ENCODE measurements around the gene XPNPEP3. TPM values are rescaled to one million over a fixed set of nuclear protein-coding genes. Genes with fewer than 3 reads are reported as not detected.
"Not testable (repeated sequence)": the region's sequence is repeated elsewhere in the genome, so short reads cannot be mapped to it uniquely, and the experiment has no call there.

The XPNPEP3 gene
- polyA plus RNA-seq, 4 donors, result 0.89 to 11.9 (median 2.6) TPM

DNA sequence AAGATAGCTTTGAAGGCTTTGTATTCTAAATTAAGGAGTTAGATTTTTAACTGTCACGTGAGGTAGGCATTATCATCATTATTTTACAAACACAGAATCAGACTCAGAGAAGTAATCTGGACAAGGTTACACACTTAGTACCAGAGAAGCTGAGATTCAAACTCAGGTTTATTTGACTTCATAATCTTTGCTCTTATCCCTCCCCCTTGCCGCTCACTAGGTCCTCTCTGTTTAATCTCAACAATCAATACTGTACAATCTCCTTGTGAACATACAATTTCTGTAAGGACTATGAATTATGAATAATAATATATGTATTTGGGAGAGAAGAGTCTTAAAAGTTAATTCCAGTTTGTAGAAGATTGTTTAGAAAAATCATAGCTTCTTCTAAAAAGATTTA, 10.2 kb downstream of the XPNPEP3 start:
- Histone ChIP-seq H3K27ac (ENCODE audit: low read depth in 1 of 3, low read length in 2 of 3) (no peak overlapping the region), H3K4me1 (ENCODE audit: control insufficient read depth in 3 of 3, insufficient read depth in 2 of 3, low read depth in 1 of 3, low read length in 2 of 3) (peaks cover 0 to 8% (median 2%) of the 10 kb centered on the region in 3 donors), H3K27me3 (ENCODE audit: control insufficient read depth in 3 of 3, insufficient read depth in 3 of 3, low read length in 3 of 3) (no peaks in the 10 kb centered on the region), H3K9me3 (ENCODE audit: control insufficient read depth in 2 of 2, insufficient read depth in 1 of 2, low read depth in 1 of 2, low read length in 1 of 2) (no peaks in the 10 kb centered on the region), H3K36me3 (ENCODE audit: control insufficient read depth in 3 of 3, insufficient read depth in 2 of 3, low read depth in 1 of 3, low read length in 3 of 3) (peaks cover 0 to 16% (median 4%) of the 10 kb centered on the region in 3 donors), H3K4me3 (ENCODE audit: low read depth in 1 of 3, low read length in 3 of 3) (no peak overlapping the region)
- FAIRE-seq, result no peak
- WGBS, 3 donors, result 46 to 77% (median 63%) methylated on average over 2 of the region's 2 CpGs
- DNase-seq, result no peak

DNA sequence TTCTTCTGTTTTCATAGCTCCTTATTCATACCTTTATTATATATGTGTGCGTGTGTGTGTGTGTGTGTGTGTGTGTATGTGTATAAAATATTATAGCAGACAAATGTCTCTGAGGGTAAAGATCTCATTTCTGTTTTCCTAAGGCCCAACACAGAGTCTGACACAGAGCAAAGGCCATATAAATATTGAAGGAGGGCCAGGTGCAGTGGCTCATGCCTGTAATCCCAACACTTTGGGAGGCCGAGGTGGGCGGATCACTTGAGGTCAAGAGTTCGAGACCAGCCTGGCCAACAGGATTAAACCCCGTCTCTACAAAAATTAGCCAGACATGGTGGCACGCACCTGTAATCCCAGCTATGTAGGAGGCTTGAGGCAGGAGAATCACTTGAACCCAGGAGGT, 11.4 kb downstream of the XPNPEP3 start:
- 34 to 75% (median 55%) methylated on average over 6 of the region's 6 CpGs for WGBS, 3 donors
- H3K4me1 ChIP-seq (ENCODE audit: control insufficient read depth in 3 of 3, insufficient read depth in 2 of 3, low read depth in 1 of 3, low read length in 2 of 3); FAIRE-seq; H3K27ac ChIP-seq (ENCODE audit: low read depth in 1 of 3, low read length in 2 of 3); H3K4me3 ChIP-seq (ENCODE audit: low read depth in 1 of 3, low read length in 3 of 3); DNase-seq; H3K9me3 ChIP-seq (ENCODE audit: control insufficient read depth in 2 of 2, insufficient read depth in 1 of 2, low read depth in 1 of 2, low read length in 1 of 2); H3K27me3 ChIP-seq (ENCODE audit: control insufficient read depth in 3 of 3, insufficient read depth in 3 of 3, low read length in 3 of 3): not testable (repeated sequence)
- peaks cover 0 to 19% (median 4%) of the 10 kb centered on the region in 3 donors for H3K36me3 ChIP-seq (ENCODE audit: control insufficient read depth in 3 of 3, insufficient read depth in 2 of 3, low read depth in 1 of 3, low read length in 3 of 3)

DNA sequence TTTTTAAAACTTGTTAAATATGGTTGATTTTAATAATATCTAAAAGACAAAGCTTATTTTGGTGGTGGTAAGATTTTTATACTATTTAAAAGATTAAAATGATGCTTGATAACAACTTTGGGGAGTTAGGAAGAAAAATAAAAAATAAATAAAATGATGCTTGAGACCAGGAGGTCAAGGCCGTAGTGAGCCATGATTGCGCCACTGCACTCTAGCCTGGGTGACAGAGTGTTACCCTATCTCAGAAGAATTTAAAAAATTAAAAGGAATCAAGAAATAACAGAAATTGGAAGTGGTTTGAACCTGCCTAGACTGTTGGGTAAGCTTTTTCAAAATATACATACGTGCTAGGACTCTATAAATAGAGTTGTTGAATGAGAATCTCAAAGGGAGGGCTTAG, 17.1 kb downstream of the XPNPEP3 start:
- no peak overlapping the region for H3K27ac ChIP-seq (ENCODE audit: low read depth in 1 of 3, low read length in 2 of 3)
- peaks cover 0 to 19% (median 0%) of the 10 kb centered on the region in 3 donors for H3K36me3 ChIP-seq (ENCODE audit: control insufficient read depth in 3 of 3, insufficient read depth in 2 of 3, low read depth in 1 of 3, low read length in 3 of 3)
- peaks cover 0 to 5% (median 0%) of the 10 kb centered on the region in 3 donors for H3K4me1 ChIP-seq (ENCODE audit: control insufficient read depth in 3 of 3, insufficient read depth in 2 of 3, low read depth in 1 of 3, low read length in 2 of 3)
- no peak for FAIRE-seq
- no peak for DNase-seq
- no peaks in the 10 kb centered on the region for H3K9me3 ChIP-seq (ENCODE audit: control insufficient read depth in 2 of 2, insufficient read depth in 1 of 2, low read depth in 1 of 2, low read length in 1 of 2)
- no peaks in the 10 kb centered on the region for H3K27me3 ChIP-seq (ENCODE audit: control insufficient read depth in 3 of 3, insufficient read depth in 3 of 3, low read length in 3 of 3)
- WGBS, 3 donors, result 92 to 97% (median 93%) methylated on average over 3 of the region's 3 CpGs
- no peak overlapping the region for H3K4me3 ChIP-seq (ENCODE audit: low read depth in 1 of 3, low read length in 3 of 3)

DNA sequence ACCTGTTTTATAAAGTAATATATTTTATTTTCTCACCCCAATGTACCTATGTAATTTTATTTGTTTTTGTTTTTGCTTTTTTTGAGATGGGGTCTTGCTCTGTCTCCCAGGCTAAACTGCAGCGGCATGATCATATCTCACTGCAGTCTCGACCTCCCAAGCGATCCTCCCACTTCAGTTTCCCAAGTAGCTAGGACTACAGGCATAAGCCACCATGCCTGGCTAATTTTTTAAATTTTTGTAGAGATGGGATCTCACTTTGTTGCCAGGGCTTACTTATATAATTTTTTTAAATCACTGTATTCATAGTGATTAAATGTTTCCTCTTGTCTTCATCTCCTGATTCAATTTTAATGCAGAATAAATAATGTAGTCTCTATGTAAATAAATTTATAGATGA, 18.2 kb downstream of the XPNPEP3 start:
- no peaks in the 10 kb centered on the region for H3K9me3 ChIP-seq (ENCODE audit: control insufficient read depth in 2 of 2, insufficient read depth in 1 of 2, low read depth in 1 of 2, low read length in 1 of 2)
- FAIRE-seq (no peak), DNase-seq (no peak)
- peaks cover 0 to 19% (median 0%) of the 10 kb centered on the region in 3 donors for H3K36me3 ChIP-seq (ENCODE audit: control insufficient read depth in 3 of 3, insufficient read depth in 2 of 3, low read depth in 1 of 3, low read length in 3 of 3)
- H3K4me3 ChIP-seq (ENCODE audit: low read depth in 1 of 3, low read length in 3 of 3), result peak overlapping the region in 2 of 3 donors; percentile 48 to 49
- peaks cover 0 to 16% (median 0%) of the 10 kb centered on the region in 3 donors for H3K4me1 ChIP-seq (ENCODE audit: control insufficient read depth in 3 of 3, insufficient read depth in 2 of 3, low read depth in 1 of 3, low read length in 2 of 3)
- 27 to 78% (median 48%) methylated on average over 3 of the region's 3 CpGs for WGBS, 3 donors
- no peaks in the 10 kb centered on the region for H3K27me3 ChIP-seq (ENCODE audit: control insufficient read depth in 3 of 3, insufficient read depth in 3 of 3, low read length in 3 of 3)
- no peak overlapping the region for H3K27ac ChIP-seq (ENCODE audit: low read depth in 1 of 3, low read length in 2 of 3)

DNA sequence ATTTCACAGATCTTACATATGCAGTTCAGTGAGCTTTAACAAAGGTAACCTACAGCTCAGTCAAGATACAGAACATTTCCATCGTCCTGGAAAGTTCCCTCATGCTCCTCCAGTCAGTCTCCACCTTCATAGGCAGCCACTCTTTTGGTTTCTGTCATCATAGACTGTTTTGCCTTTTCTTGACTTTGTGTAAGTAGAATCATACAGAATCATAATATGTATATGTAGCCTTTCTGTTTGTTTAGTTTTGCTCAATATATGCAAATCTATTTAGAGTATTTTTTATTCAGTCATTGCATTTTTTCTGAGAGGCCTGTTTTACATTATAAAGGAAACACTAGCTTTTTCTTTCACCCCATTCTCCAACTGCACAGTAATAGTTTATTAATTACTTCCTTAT, 20.0 kb downstream of the XPNPEP3 start:
- Histone ChIP-seq H3K9me3 (ENCODE audit: control insufficient read depth in 2 of 2, insufficient read depth in 1 of 2, low read depth in 1 of 2, low read length in 1 of 2) (no peaks in the 10 kb centered on the region), H3K36me3 (ENCODE audit: control insufficient read depth in 3 of 3, insufficient read depth in 2 of 3, low read depth in 1 of 3, low read length in 3 of 3) (peaks cover 0 to 16% (median 0%) of the 10 kb centered on the region in 3 donors), H3K27me3 (ENCODE audit: control insufficient read depth in 3 of 3, insufficient read depth in 3 of 3, low read length in 3 of 3) (no peaks in the 10 kb centered on the region), H3K4me1 (ENCODE audit: control insufficient read depth in 3 of 3, insufficient read depth in 2 of 3, low read depth in 1 of 3, low read length in 2 of 3) (peaks cover 0 to 20% (median 0%) of the 10 kb centered on the region in 3 donors), H3K4me3 (ENCODE audit: low read depth in 1 of 3, low read length in 3 of 3) (peak overlapping the region in 2 of 3 donors; percentile 42 to 48), H3K27ac (ENCODE audit: low read depth in 1 of 3, low read length in 2 of 3) (peak overlapping the region; percentile 15 to 81 (median 60))
- 12 to 56% (median 45%) methylated on average over 1 of the region's 1 CpG for WGBS, 3 donors
- DNase-seq (no peak), FAIRE-seq (no peak)

DNA sequence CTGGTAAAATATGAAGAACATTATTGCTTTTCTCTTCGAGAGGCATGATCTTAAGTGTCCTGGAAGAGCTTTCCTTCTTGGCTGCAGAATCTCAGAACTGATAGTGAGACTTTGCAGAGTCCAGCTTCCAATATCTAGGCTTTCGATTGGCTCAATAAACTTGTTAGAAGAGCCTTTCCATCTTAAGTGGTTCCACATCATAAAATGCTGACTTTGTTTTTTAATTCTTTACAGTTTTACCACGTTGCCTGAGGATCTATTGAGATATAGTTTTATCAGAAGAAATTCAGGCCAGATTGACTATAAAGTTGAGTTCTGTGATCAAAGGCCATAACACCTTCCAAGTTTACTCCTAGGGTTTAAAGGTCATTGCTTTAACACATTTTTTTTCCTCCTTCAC, 20.5 kb downstream of the XPNPEP3 start:
- peak; percentile 69 to 91 for DNase-seq
- no peaks in the 10 kb centered on the region for H3K9me3 ChIP-seq (ENCODE audit: control insufficient read depth in 2 of 2, insufficient read depth in 1 of 2, low read depth in 1 of 2, low read length in 1 of 2)
- H3K4me3 ChIP-seq (ENCODE audit: low read depth in 1 of 3, low read length in 3 of 3), result peak overlapping the region in 2 of 3 donors; percentile 11 to 22
- peak overlapping the region in 2 of 3 donors; percentile 24 to 81 for H3K27ac ChIP-seq (ENCODE audit: low read depth in 1 of 3, low read length in 2 of 3)
- H3K36me3 ChIP-seq (ENCODE audit: control insufficient read depth in 3 of 3, insufficient read depth in 2 of 3, low read depth in 1 of 3, low read length in 3 of 3), result peaks cover 0 to 20% (median 0%) of the 10 kb centered on the region in 3 donors
- H3K4me1 ChIP-seq (ENCODE audit: control insufficient read depth in 3 of 3, insufficient read depth in 2 of 3, low read depth in 1 of 3, low read length in 2 of 3), result peaks cover 0 to 20% (median 0%) of the 10 kb centered on the region in 3 donors
- 16 to 56% (median 37%) methylated on average over 3 of the region's 3 CpGs for WGBS, 3 donors
- no peaks in the 10 kb centered on the region for H3K27me3 ChIP-seq (ENCODE audit: control insufficient read depth in 3 of 3, insufficient read depth in 3 of 3, low read length in 3 of 3)
- no peak for FAIRE-seq

DNA sequence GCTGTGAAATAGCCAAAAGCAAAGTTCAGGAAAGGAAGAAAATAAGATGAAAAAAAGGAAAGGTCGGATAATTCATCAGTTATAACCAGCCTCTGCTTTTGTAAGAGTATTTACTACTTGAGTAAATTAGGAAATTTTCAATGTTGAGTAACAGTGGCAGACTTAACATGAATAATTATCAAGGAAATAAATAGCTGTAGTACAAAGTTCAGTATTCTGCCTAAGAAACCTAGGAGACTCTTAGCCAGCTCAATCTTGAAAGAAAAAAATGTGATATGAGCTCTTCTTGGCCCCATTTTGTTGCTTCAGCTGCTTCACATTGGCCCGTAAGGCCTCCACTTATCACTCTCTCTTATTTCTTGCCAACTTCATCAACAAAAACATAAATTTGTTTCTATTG, 22.0 kb downstream of the XPNPEP3 start:
- DNase-seq (peak; percentile 70 to 79), FAIRE-seq (peak; percentile 41)
- 22 to 60% (median 45%) methylated on average over 2 of the region's 2 CpGs for WGBS, 3 donors
- Histone ChIP-seq H3K36me3 (ENCODE audit: control insufficient read depth in 3 of 3, insufficient read depth in 2 of 3, low read depth in 1 of 3, low read length in 3 of 3) (peaks cover 0 to 22% (median 0%) of the 10 kb centered on the region in 3 donors), H3K4me3 (ENCODE audit: low read depth in 1 of 3, low read length in 3 of 3) (no peak overlapping the region), H3K27ac (ENCODE audit: low read depth in 1 of 3, low read length in 2 of 3) (peak overlapping the region in 1 of 3 donors; percentile 81), H3K27me3 (ENCODE audit: control insufficient read depth in 3 of 3, insufficient read depth in 3 of 3, low read length in 3 of 3) (no peaks in the 10 kb centered on the region), H3K4me1 (ENCODE audit: control insufficient read depth in 3 of 3, insufficient read depth in 2 of 3, low read depth in 1 of 3, low read length in 2 of 3) (peaks cover 0 to 20% (median 0%) of the 10 kb centered on the region in 3 donors), H3K9me3 (ENCODE audit: control insufficient read depth in 2 of 2, insufficient read depth in 1 of 2, low read depth in 1 of 2, low read length in 1 of 2) (no peaks in the 10 kb centered on the region)

DNA sequence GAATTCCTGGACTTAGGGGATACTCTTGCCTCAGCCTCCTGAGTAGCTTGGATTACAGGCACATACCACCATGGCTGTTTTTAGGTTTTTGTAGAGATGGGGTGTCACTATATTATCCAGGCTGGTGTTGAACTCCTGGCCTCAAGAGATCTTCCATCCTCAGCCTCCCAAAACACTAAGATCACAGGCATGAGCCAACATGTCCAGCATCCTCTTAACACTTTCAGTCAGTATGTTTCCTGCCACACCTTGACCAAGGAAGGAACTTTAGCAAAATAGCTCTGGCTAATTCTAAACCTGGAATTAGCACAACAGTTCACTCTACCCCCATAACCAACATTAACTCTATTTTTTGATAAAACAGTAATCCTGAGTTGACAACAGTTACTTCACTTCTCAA, 32.2 kb downstream of the XPNPEP3 start:
- Histone ChIP-seq H3K36me3 (ENCODE audit: control insufficient read depth in 3 of 3, insufficient read depth in 2 of 3, low read depth in 1 of 3, low read length in 3 of 3) (peaks cover 0 to 30% (median 0%) of the 10 kb centered on the region in 3 donors), H3K9me3 (ENCODE audit: control insufficient read depth in 2 of 2, insufficient read depth in 1 of 2, low read depth in 1 of 2, low read length in 1 of 2) (no peaks in the 10 kb centered on the region), H3K27me3 (ENCODE audit: control insufficient read depth in 3 of 3, insufficient read depth in 3 of 3, low read length in 3 of 3) (no peaks in the 10 kb centered on the region), H3K27ac (ENCODE audit: low read depth in 1 of 3, low read length in 2 of 3) (no peak overlapping the region), H3K4me3 (ENCODE audit: low read depth in 1 of 3, low read length in 3 of 3) (no peak overlapping the region), H3K4me1 (ENCODE audit: control insufficient read depth in 3 of 3, insufficient read depth in 2 of 3, low read depth in 1 of 3, low read length in 2 of 3) (no peaks in the 10 kb centered on the region)
- no peak for FAIRE-seq
- no peak for DNase-seq

DNA sequence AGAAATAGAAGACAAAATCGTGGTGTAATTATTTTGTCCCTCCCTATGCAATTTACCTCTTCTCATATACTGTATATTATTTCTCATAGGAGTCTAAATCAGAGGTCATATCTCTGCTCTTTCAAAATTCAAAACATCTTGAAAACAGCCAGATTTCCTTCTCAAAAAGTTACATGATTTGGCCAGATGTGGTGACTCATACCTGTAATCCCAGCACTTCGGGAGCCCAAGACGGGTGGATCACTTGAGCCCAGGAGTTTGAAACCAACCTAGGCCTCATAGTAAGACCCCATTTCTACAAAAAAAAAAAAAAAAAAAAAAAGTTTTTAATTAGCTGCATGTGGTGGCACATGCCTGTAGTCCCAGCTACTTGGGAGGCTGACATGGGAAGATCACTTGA, 33.9 kb downstream of the XPNPEP3 start:
- Histone ChIP-seq H3K27ac (ENCODE audit: low read depth in 1 of 3, low read length in 2 of 3) (no peak overlapping the region), H3K4me1 (ENCODE audit: control insufficient read depth in 3 of 3, insufficient read depth in 2 of 3, low read depth in 1 of 3, low read length in 2 of 3) (no peaks in the 10 kb centered on the region), H3K9me3 (ENCODE audit: control insufficient read depth in 2 of 2, insufficient read depth in 1 of 2, low read depth in 1 of 2, low read length in 1 of 2) (no peaks in the 10 kb centered on the region), H3K27me3 (ENCODE audit: control insufficient read depth in 3 of 3, insufficient read depth in 3 of 3, low read length in 3 of 3) (no peaks in the 10 kb centered on the region), H3K36me3 (ENCODE audit: control insufficient read depth in 3 of 3, insufficient read depth in 2 of 3, low read depth in 1 of 3, low read length in 3 of 3) (peaks cover 0 to 24% (median 0%) of the 10 kb centered on the region in 3 donors), H3K4me3 (ENCODE audit: low read depth in 1 of 3, low read length in 3 of 3) (no peak overlapping the region)
- 89 to 90% (median 89%) methylated on average over 3 of the region's 3 CpGs for WGBS, 3 donors
- FAIRE-seq, result no peak
- no peak for DNase-seq
